OCI-LY7 (cell line): ENCODE data around the gene HMX3. TPM values are rescaled to one million over a fixed set of nuclear protein-coding genes. Genes with fewer than 3 reads are reported as not detected.

Experiments used
- BruUV-seq: library from RNA; stranded (reverse); fragments of 400-500 nt; replicated peaks from 2 replicates; lab custom pipeline; 2021; lab: Mats Ljungman, UMichigan
- CTCF ChIA-PET: fragments of 300-600 bp; sonication (Branson Sonifier 250); formaldehyde crosslinking; loops from one replicate; lab custom pipeline; 2022; ENCODE audit warnings: antibody characterized with exemption; ENCODE audit not compliant: unreplicated experiment; lab: Charles Lee
- POLR2A ChIA-PET: fragments of 300-600 bp; sonication (Branson Sonifier 250); formaldehyde crosslinking; loops from one replicate; lab custom pipeline; 2022; ENCODE audit warnings: antibody characterized with exemption; lab: Charles Lee
- DNase-seq: peaks from one replicate; pipeline ENCODE4 v3.0.0-alpha.2; 2015; ENCODE audit warnings: low spot score
- H2AFZ ChIP-seq: fragments of 200-600 bp; sonication (generic), shearing (Covaris generic); 2 replicates; pipeline ENCODE4 v1.6.1; 2014; ENCODE audit warnings: mild to moderate bottlenecking, antibody characterized with exemption, low read length, moderate library complexity
- H3K27ac ChIP-seq: fragments of 200-600 bp; sonication (generic); 2 replicates; pipeline ENCODE4 v1.5.1; 2014; ENCODE audit warnings: mixed run types, low read depth, mild to moderate bottlenecking, moderate library complexity, low read length, inconsistent platforms; ENCODE audit not compliant: poor library complexity, severe bottlenecking
- H3K36me3 ChIP-seq: fragments of 200-600 bp; sonication (generic); 2 replicates; pipeline ENCODE4 v1.6.1; 2014; ENCODE audit warnings: mild to moderate bottlenecking, antibody characterized with exemption, low read length, moderate library complexity, mixed read lengths; ENCODE audit not compliant: insufficient read depth
- H3K4me1 ChIP-seq: fragments of 200-600 bp; sonication (generic); 2 replicates; pipeline ENCODE4 v1.5.1; 2014; ENCODE audit warnings: mild to moderate bottlenecking, low read length; ENCODE audit not compliant: insufficient read depth, poor library complexity, severe bottlenecking
- H3K4me2 ChIP-seq: fragments of 200-600 bp; sonication (generic); 2 replicates; pipeline ENCODE4 v1.6.1; 2014; ENCODE audit warnings: mild to moderate bottlenecking, low read length
- H3K4me3 ChIP-seq: fragments of 200-600 bp; sonication (generic); 2 replicates; pipeline ENCODE4 v1.5.1; 2014; ENCODE audit warnings: mild to moderate bottlenecking, low read depth, low read length; ENCODE audit not compliant: poor library complexity, severe bottlenecking
- H3K79me2 ChIP-seq: fragments of 200-600 bp; sonication (generic); 2 replicates; pipeline ENCODE4 v1.6.1; 2016; ENCODE audit warnings: low read depth, mild to moderate bottlenecking, low read length, moderate library complexity, mixed read lengths; ENCODE audit not compliant: insufficient read depth
- H3K9me2 ChIP-seq: fragments of 200-600 bp; sonication (generic); 2 replicates; pipeline ENCODE4 v1.6.1; 2016; ENCODE audit warnings: mild to moderate bottlenecking, low read length, mixed read lengths; ENCODE audit not compliant: insufficient read depth
- H3K9me3 ChIP-seq: fragments of 200-600 bp; sonication (generic); 2 replicates; pipeline ENCODE4 v1.6.1; 2014; ENCODE audit warnings: mild to moderate bottlenecking, mixed run types, low read length, mixed read lengths
- H4K20me1 ChIP-seq: fragments of 200-600 bp; sonication (generic); 2 replicates; pipeline ENCODE4 v1.6.1; 2014; ENCODE audit warnings: mild to moderate bottlenecking, antibody characterized with exemption, low read length, moderate library complexity, mixed read lengths; ENCODE audit not compliant: insufficient read depth
- EZH2phosphoT487 ChIP-seq: fragments of 200-600 bp; sonication (generic); IDR thresholded peaks from 2 replicates; pipeline ENCODE4 v1.6.1; 2018; ENCODE audit warnings: low read depth, borderline replicate concordance, mild to moderate bottlenecking, mixed run types, antibody characterized with exemption, low read length, moderate library complexity, mixed read lengths
- intact Hi-C: fragments of 100-400 bp; cut with micrococcal nuclease; formaldehyde crosslinking; loops from one replicate; pipeline ENCODE4 v1.10.0; 2022; ENCODE audit not compliant: unreplicated experiment
- total RNA-seq, 2 experiments: library from RNA; depleted of rRNA in 1 of 2; stranded (reverse); fragments of >200 nt in 1 of 2; shearing (Covaris generic) in 1 of 2; gene quantifications; 2 replicates each; pipeline ENCODE4 v1.2.3, GENCODE V29; 2014 to 2022
- TF ChIP-seq, protein P1 (sequence below): fragments of 200-600 bp; sonication (generic); conservative IDR thresholded peaks from 2 replicates; pipeline ENCODE4 v1.5.1; 2014; ENCODE audit warnings: mild to moderate bottlenecking, antibody characterized with exemption, low read length, moderate library complexity, mixed read lengths

HMX3 gene
- total RNA-seq, 2 experiments from 2014 or later: 0.44 TPM; not detected in 1

DNA sequence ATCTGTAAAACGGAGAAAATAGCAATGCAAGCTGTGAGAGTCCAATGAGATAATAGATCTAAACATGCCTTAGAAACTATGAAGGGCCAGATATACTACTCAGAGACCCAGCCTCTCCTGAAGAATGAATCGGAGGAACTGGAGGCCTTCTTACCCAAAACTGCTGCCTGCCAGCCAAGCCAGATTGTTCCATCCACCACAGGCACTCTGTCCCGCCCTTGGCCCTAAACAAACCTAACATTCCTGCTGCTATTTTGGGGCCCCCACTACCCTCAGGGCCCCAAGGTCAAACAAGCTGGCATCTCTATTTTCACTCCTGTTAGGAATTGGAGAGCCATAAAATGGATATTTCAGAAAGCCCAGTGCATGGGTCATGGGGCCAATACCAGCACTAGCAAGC lies 48.0 kb upstream of the HMX3 start:
- intact Hi-C loops: no loop called here
- Histone ChIP-seq H3K36me3 (no peaks in the 10 kb centered on the region), H4K20me1 (no peaks in the 10 kb centered on the region), H3K79me2 (no peaks in the 10 kb centered on the region), H3K4me2 (no peak overlapping the region), H3K4me1 (no peaks in the 10 kb centered on the region), H3K9me2 (no peaks in the 10 kb centered on the region), H3K27ac (no peak overlapping the region), H2AFZ (no peak overlapping the region), H3K9me3 (no peaks in the 10 kb centered on the region), H3K4me3 (no peak overlapping the region)
- no TSS peak for BruUV-seq
- TF ChIP-seq EZH2phosphoT487: no peak
- TF ChIP-seq, protein P1, sequence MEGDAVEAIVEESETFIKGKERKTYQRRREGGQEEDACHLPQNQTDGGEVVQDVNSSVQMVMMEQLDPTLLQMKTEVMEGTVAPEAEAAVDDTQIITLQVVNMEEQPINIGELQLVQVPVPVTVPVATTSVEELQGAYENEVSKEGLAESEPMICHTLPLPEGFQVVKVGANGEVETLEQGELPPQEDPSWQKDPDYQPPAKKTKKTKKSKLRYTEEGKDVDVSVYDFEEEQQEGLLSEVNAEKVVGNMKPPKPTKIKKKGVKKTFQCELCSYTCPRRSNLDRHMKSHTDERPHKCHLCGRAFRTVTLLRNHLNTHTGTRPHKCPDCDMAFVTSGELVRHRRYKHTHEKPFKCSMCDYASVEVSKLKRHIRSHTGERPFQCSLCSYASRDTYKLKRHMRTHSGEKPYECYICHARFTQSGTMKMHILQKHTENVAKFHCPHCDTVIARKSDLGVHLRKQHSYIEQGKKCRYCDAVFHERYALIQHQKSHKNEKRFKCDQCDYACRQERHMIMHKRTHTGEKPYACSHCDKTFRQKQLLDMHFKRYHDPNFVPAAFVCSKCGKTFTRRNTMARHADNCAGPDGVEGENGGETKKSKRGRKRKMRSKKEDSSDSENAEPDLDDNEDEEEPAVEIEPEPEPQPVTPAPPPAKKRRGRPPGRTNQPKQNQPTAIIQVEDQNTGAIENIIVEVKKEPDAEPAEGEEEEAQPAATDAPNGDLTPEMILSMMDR: no peak
- POLR2A ChIA-PET: no interaction called here
- CTCF ChIA-PET: no interaction called here
- no peak for DNase-seq

DNA sequence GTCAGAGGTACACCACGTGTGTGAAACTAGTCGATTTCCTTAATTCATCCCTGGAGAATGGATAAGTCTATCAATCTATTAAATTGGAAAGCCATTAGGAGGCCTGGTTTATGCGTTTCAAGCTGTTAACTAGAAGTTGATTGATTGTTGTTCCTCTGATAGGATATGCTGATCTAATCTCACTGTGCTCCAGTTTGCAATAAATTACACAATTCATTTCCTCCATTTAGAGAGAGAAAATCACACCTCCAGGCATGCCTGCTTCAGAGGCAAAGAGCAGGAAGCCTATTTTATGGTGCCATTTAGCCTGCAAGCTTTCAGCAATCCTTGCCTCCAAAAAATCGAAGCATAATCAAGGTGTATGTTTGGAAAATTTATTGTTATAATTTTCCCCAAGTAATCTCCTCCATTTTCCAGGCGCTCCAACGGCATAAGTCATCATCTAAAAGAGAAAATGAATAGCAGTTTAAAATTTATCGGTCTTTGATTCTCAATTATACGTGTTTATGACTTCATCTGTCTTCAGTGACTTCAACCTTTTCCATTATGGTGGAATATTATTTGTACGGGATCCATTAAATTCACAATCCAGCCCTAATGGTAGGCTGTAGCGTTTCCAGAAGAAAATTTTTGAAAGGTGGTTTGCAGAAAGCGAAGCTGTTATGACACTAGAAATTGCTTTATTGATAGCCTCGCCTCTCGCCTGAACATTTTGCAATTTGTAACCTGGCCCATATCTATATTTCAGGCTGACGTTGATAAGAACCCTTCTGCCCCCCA lies 42.9 kb upstream of the HMX3 start:
- Histone ChIP-seq H3K27ac (no peak overlapping the region), H3K36me3 (no peaks in the 10 kb centered on the region), H4K20me1 (no peaks in the 10 kb centered on the region), H3K9me3 (no peaks in the 10 kb centered on the region), H3K4me3 (no peak overlapping the region), H3K79me2 (no peaks in the 10 kb centered on the region), H2AFZ (no peak overlapping the region), H3K4me1 (no peaks in the 10 kb centered on the region), H3K9me2 (no peaks in the 10 kb centered on the region), H3K4me2 (no peak overlapping the region)
- no TSS peak for BruUV-seq
- CTCF ChIA-PET: no interaction called here
- no peak for DNase-seq
- POLR2A ChIA-PET: no interaction called here
- TF ChIP-seq, protein P1: no peak
- no peak for TF ChIP-seq EZH2phosphoT487
- intact Hi-C loops: no loop called here

DNA sequence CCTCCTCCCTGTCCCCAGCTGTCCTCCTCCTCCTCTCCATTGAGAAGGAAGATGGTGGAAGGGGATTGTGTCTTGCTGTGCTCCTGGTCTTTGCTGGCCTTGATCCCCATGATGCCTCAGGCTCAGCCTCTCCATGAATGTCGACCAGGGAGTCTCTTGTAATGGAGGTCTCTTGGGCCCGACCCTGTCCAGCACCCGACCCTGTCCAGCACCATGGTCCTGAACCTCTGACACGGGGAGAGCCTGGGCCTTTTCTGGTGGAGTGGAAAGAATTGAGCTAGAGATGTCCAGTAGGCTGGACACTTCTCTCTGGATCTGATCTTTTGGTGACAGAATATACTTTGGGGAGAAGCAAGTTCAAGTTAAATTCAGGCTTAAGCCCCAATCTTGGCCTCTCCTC lies 42.3 kb upstream of the HMX3 start:
- Histone ChIP-seq H3K4me2 (no peak overlapping the region), H3K27ac (no peak overlapping the region), H3K9me3 (no peaks in the 10 kb centered on the region), H2AFZ (no peak overlapping the region), H3K36me3 (no peaks in the 10 kb centered on the region), H3K4me1 (no peaks in the 10 kb centered on the region), H4K20me1 (no peaks in the 10 kb centered on the region), H3K79me2 (no peaks in the 10 kb centered on the region), H3K9me2 (no peaks in the 10 kb centered on the region), H3K4me3 (no peak overlapping the region)
- intact Hi-C loops: no loop called here
- TF ChIP-seq, protein P1: no peak
- TF ChIP-seq EZH2phosphoT487: no peak
- no TSS peak for BruUV-seq
- ChIA-PET POLR2A (no interaction called here), CTCF (interaction anchor here (0.6 kb wide), 1 partner anchor 370 kb away, joined by 3 read pairs; no protein-coding TSS in a partner anchor)
- no peak for DNase-seq
